ENCODE results near the gene SORCS1. TPM values are rescaled to one million over a fixed set of nuclear protein-coding genes. Genes with fewer than 3 reads are reported as not detected.

SORCS1 gene
- 1.3 and 1.7 TPM in 2 replicates for total RNA-seq (2021)
- long read RNA-seq, partial matches to known transcripts: 1 of 3 reads
- long read RNA-seq, other reads (novel, unspliced or antisense): 2 of 3 reads

DNA sequence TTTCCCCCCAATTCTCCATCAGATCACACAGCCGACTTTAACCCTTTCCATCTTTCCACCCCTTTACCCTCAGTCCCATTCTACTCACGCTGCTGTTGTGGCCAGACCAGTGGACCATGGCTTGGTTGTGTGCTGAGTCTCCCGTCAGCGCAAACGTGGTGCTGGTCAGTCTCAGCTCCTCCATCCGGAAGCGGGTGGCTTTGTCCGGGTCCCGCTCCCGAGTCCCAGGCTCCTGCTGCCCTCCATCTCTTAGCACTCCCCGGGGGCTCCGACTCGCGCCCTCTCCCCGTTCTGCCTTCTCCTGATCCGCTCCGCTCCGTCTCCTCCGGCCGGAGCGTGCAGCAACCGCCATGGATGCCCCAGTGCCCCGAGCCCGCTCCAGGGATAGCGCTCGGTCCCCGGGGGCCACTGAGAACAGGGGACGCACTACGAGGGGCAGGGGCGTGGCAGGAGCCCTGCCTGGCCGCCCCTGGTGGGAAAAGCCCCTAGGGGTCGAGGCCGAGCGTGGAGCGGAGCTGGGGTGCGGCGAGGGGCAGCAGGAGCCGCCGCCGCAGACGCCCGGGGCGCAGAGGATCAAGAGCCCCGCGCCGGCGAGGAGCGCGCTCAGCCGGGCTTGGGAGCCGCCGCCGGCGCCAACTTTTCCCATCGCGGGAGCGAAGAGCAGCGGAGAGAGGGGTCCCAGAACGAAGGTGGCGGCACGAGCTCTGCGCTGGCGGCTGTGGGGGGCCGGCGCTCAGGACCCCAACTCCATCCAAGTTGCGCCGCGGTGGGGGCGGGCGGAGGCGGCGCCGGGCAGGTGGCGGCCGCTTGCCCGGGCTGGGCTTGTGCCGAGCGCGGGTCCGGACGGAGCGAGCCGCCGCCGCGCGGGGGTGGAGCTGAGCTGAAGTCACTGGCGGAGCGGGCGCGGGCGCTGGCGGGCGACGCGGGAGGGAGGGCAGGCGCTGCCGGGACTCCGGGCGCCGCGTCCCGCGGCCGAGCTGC is at the start of gene SORCS1:
TSS of gene SORCS1 (minus strand) at position 826 of the 981 bp plus-strand sequence.
- Histone ChIP-seq H3K4me1 (ENCODE audit: insufficient read depth, low read length) (peaks cover 3% of the 10 kb centered on the region; the same call in 1 of the 2 replicates), H3K56ac (ENCODE audit: insufficient read length, low read depth, low read length) (no peak within 1 kb of the TSS), H3K27me3 (ENCODE audit: insufficient read depth, low read length) (peaks cover 5% of the 10 kb centered on the region; the same call in 1 of the 2 replicates), H3K23ac (ENCODE audit: insufficient read length, low read depth, low read length) (no peak within 1 kb of the TSS), H3K79me2 (ENCODE audit: insufficient read depth, low read length) (no peaks in the 10 kb centered on the region), H3K18ac (ENCODE audit: insufficient read length, low read depth, low read length) (peak within 1 kb of the TSS; percentile 50), H3K9me3 (ENCODE audit: control insufficient read depth, low read depth, low read length) (no peaks in the 10 kb centered on the region), H2BK15ac (ENCODE audit: low read depth, low read length) (no peak within 1 kb of the TSS), H2BK5ac (ENCODE audit: insufficient read length, low read length) (no peak within 1 kb of the TSS), H2BK12ac (ENCODE audit: insufficient read length, low read depth, low read length) (no peak within 1 kb of the TSS), H3K4ac (ENCODE audit: low read depth, low read length) (no peak within 1 kb of the TSS), H3K14ac (ENCODE audit: insufficient read depth, low read length) (peak within 1 kb of the TSS; percentile 82), H3K79me1 (ENCODE audit: insufficient read depth, low read depth, low read length, poor library complexity, severe bottlenecking) (no peaks in the 10 kb centered on the region), H4K91ac (ENCODE audit: insufficient read length, low read depth, low read length) (no peak within 1 kb of the TSS), H4K20me1 (ENCODE audit: control insufficient read depth, insufficient read depth, insufficient read length) (no peaks in the 10 kb centered on the region), H3T11ph (ENCODE audit: low read length) (no peak within 1 kb of the TSS), H2BK20ac (ENCODE audit: low read depth, low read length, poor library complexity, severe bottlenecking) (no peak within 1 kb of the TSS), H4K5ac (ENCODE audit: insufficient read length, low read depth, low read length) (no peak within 1 kb of the TSS), H3K27ac (ENCODE audit: insufficient read length, low read depth, low read length) (no peak within 1 kb of the TSS), H2AFZ (ENCODE audit: low read length) (no peak within 1 kb of the TSS), H2AK5ac (ENCODE audit: insufficient read length, low read length) (no peak within 1 kb of the TSS), H4K8ac (replicated peaks; ENCODE audit: insufficient read length, low read depth, low read length) (no peak within 1 kb of the TSS), H3K4me2 (ENCODE audit: insufficient read depth, insufficient read length, low read length) (peak within 1 kb of the TSS; percentile 90), H2BK120ac (ENCODE audit: low read depth, low read length, poor library complexity, severe bottlenecking) (no peak within 1 kb of the TSS), H3K9ac (ENCODE audit: extremely low read depth, insufficient read length, low read length) (no peak within 1 kb of the TSS), H3K23me2 (ENCODE audit: insufficient read length, low read depth, low read length, poor library complexity, severe bottlenecking) (peaks cover 10% of the 10 kb centered on the region)
- Mint-ChIP-seq H3K27ac (no peak within 1 kb of the TSS), H3K36me3 (ENCODE audit: insufficient read depth in 1 of 3, low read depth in 3 of 3) (no peaks in the 10 kb centered on the region), H3K4me1 (peaks cover 27 to 32% of the 10 kb centered on the region in 2 experiments), H3K27me3 (ENCODE audit: low read depth) (peaks cover 58% of the 10 kb centered on the region), H3K4me3 (peak within 1 kb of the TSS; percentile 79 to 95), H3K9me3 (peaks cover 0 to 2% of the 10 kb centered on the region in 2 experiments; a peak in 2 of 5 replicates)
- no CpG with 5 or more reads among the region's 105 CpGs for WGBS (ENCODE audit: extremely low coverage, insufficient read length, low lambda C conversion rate)
- DNase-seq: peak; percentile 60
- TF ChIP-seq, protein P1, sequence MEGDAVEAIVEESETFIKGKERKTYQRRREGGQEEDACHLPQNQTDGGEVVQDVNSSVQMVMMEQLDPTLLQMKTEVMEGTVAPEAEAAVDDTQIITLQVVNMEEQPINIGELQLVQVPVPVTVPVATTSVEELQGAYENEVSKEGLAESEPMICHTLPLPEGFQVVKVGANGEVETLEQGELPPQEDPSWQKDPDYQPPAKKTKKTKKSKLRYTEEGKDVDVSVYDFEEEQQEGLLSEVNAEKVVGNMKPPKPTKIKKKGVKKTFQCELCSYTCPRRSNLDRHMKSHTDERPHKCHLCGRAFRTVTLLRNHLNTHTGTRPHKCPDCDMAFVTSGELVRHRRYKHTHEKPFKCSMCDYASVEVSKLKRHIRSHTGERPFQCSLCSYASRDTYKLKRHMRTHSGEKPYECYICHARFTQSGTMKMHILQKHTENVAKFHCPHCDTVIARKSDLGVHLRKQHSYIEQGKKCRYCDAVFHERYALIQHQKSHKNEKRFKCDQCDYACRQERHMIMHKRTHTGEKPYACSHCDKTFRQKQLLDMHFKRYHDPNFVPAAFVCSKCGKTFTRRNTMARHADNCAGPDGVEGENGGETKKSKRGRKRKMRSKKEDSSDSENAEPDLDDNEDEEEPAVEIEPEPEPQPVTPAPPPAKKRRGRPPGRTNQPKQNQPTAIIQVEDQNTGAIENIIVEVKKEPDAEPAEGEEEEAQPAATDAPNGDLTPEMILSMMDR (conservative IDR thresholded peaks at IDR 0.05): no peak

All from H9 (cell line).